OCI-LY3 (cell line): Measurements from ENCODE around the gene RCAN2.

Experiments
- H2AFZ ChIP-seq: fragments of 200-600, 300-600 bp; shearing (Covaris generic); 2 replicates; pipeline ENCODE4 v1.6.0; 2014; ENCODE audit warnings: antibody characterized with exemption, low read depth, low read length
- H3K27ac ChIP-seq: fragments of 200-600, 300-600 bp; sonication (generic); 2 replicates; pipeline ENCODE4 v1.5.1; 2014; ENCODE audit warnings: mild to moderate bottlenecking, low read length, moderate library complexity, mixed read lengths
- H3K27me3 ChIP-seq: fragments of 200-600, 300-600 bp; sonication (generic); 2 replicates; pipeline ENCODE4 v1.6.1; 2014; ENCODE audit warnings: low read depth, low read length, mixed read lengths
- H3K36me3 ChIP-seq: fragments of 200-600, 300-600 bp; sonication (generic); replicated peaks from 2 replicates; pipeline ENCODE3; 2014; ENCODE audit warnings: low read depth, low read length, mixed read lengths
- H3K4me1 ChIP-seq: fragments of 300-600, 200-600 bp; sonication (generic); 2 replicates; pipeline ENCODE4 v1.6.1; 2014; ENCODE audit warnings: low read length, mixed read lengths
- H3K4me2 ChIP-seq: fragments of 200-600, 300-600 bp; sonication (generic); 2 replicates; pipeline ENCODE4 v1.6.1; 2014; ENCODE audit warnings: low read length, mixed read lengths
- H3K4me3 ChIP-seq: fragments of 300-600, 200-600 bp; sonication (generic); 2 replicates; pipeline ENCODE4 v1.5.1; 2014; ENCODE audit warnings: antibody characterized with exemption, mild to moderate bottlenecking, low read length, moderate library complexity
- H3K79me2 ChIP-seq: fragments of 300-600, 200-600 bp; shearing (Covaris generic); 2 replicates; pipeline ENCODE4 v1.6.1; 2014; ENCODE audit warnings: mild to moderate bottlenecking, low read length, mixed read lengths
- H3K9ac ChIP-seq: fragments of 300-600, 200-600 bp; shearing (Covaris generic); 2 replicates; pipeline ENCODE4 v1.6.0; 2014; ENCODE audit warnings: mild to moderate bottlenecking, low read length, moderate library complexity
- H3K9me3 ChIP-seq: fragments of 200-600, 300-600 bp; shearing (Covaris generic); 2 replicates; pipeline ENCODE4 v1.6.1; 2014; ENCODE audit warnings: low read length, mixed read lengths; ENCODE audit not compliant: insufficient read depth
- H4K20me1 ChIP-seq: fragments of 200-600, 300-600 bp; sonication (generic); 2 replicates; pipeline ENCODE4 v1.6.1; 2016; ENCODE audit warnings: low read length, mixed read lengths; ENCODE audit not compliant: insufficient read depth
- CTCF ChIP-seq: fragments of 200-600, 300-600 bp; sonication (generic); IDR thresholded peaks from 2 replicates; pipeline ENCODE4 v1.5.1; 2014; ENCODE audit warnings: antibody characterized with exemption, low read length, low read depth
- EZH2phosphoT487 ChIP-seq: fragments of 200-600 bp; shearing (Covaris generic); IDR thresholded peaks from 2 replicates; pipeline ENCODE4 v1.6.1; 2018; ENCODE audit warnings: antibody characterized with exemption, mixed run types, low read depth

RCAN2 gene

DNA sequence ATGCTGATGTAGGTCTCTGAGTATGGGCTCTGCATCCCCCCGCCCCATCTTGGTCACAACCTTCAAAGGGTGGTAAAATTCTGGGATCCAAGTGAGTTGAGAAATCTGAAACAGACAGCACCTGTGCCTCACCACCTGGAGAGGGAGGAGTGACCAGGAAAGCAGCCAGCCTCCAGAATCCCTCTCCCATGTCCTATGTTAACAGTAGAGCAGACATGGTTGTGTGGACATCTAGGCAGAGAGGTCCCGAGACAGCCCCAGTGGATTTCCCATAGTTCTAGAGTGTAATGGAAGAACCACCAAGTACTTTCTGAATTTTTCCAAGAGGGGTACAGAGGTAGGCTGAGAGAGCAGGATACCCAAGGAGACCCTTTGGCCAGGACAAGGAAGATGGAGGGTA is 216.7 kb downstream of the RCAN2 start:
- no peaks in the 10 kb centered on the region for H3K36me3 ChIP-seq
- H2AFZ ChIP-seq: no peak overlapping the region
- no peak for TF ChIP-seq EZH2phosphoT487
- TF ChIP-seq CTCF: no peak
- H3K27ac ChIP-seq: no peak overlapping the region
- no peaks in the 10 kb centered on the region for H3K9me3 ChIP-seq
- H3K4me3 ChIP-seq: no peak overlapping the region
- no peak overlapping the region for H3K4me2 ChIP-seq
- no peaks in the 10 kb centered on the region for H3K79me2 ChIP-seq
- no peak overlapping the region for H3K9ac ChIP-seq
- no peaks in the 10 kb centered on the region for H3K27me3 ChIP-seq
- no peaks in the 10 kb centered on the region for H4K20me1 ChIP-seq
- no peaks in the 10 kb centered on the region for H3K4me1 ChIP-seq

- Histone ChIP-seq H3K27ac (no peak overlapping the region), H3K27me3 (no peaks in the 10 kb centered on the region), H3K4me2 (no peak overlapping the region), H3K4me3 (no peak overlapping the region), H4K20me1 (no peaks in the 10 kb centered on the region), H3K36me3 (no peaks in the 10 kb centered on the region), H3K79me2 (no peaks in the 10 kb centered on the region), H3K4me1 (no peaks in the 10 kb centered on the region), H3K9ac (no peak overlapping the region), H3K9me3 (no peaks in the 10 kb centered on the region), H2AFZ (no peak overlapping the region)
- TF ChIP-seq EZH2phosphoT487 (no peak), CTCF (no peak)
Measured at GRCh38 chr6:46273911-46274310, 217.3 kb downstream of the RCAN2 start.

GRCh38 chr6:46271728-46272127 is 219.5 kb downstream of the RCAN2 start:
- Histone ChIP-seq H3K9me3 (no peaks in the 10 kb centered on the region), H3K9ac (no peak overlapping the region), H3K4me3 (no peak overlapping the region)

DNA sequence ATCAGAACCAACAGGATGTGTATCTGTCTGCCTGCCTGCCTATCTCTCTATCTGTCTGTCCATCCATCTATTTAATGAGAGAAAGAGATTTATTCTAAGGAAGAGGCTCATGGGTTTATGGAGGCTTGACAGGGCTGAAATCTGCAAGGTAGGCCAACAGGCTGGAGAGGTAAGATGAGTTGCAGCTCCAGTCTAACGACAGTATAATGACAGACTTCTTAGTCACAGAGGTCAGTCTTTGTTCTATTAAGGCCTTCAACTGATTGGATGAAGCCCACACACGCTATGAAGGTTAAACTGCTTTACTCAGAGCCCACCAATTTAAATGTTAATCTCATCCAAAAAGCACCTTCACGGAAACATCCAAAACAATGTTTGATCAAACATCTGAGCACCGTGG is 220.1 kb downstream of the RCAN2 start:
- no peaks in the 10 kb centered on the region for H4K20me1 ChIP-seq
- no peak overlapping the region for H3K27ac ChIP-seq
- no peak overlapping the region for H3K4me3 ChIP-seq
- no peak overlapping the region for H2AFZ ChIP-seq
- no peaks in the 10 kb centered on the region for H3K36me3 ChIP-seq
- no peaks in the 10 kb centered on the region for H3K27me3 ChIP-seq
- H3K79me2 ChIP-seq: no peaks in the 10 kb centered on the region
- H3K9ac ChIP-seq: no peak overlapping the region
- peaks cover 4% of the 10 kb centered on the region; the same call in 1 of the 2 replicates for H3K4me1 ChIP-seq
- H3K9me3 ChIP-seq: no peaks in the 10 kb centered on the region
- H3K4me2 ChIP-seq: no peak overlapping the region
- TF ChIP-seq CTCF: no peak
- no peak for TF ChIP-seq EZH2phosphoT487

More at GRCh38 chr6:46271728-46272127, 219.5 kb downstream of the RCAN2 start:
- Histone ChIP-seq H3K4me1 (peaks cover 4% of the 10 kb centered on the region; the same call in 1 of the 2 replicates), H3K27me3 (no peaks in the 10 kb centered on the region), H4K20me1 (no peaks in the 10 kb centered on the region), H3K4me2 (no peak overlapping the region), H3K36me3 (no peaks in the 10 kb centered on the region), H3K27ac (no peak overlapping the region), H3K79me2 (no peaks in the 10 kb centered on the region), H2AFZ (no peak overlapping the region)
- TF ChIP-seq EZH2phosphoT487 (no peak), CTCF (no peak)
